ENCODE measurements around the gene SHISA5. TPM values are rescaled to one million over a fixed set of nuclear protein-coding genes. Genes with fewer than 3 reads are reported as not detected.
"Not testable (repeated sequence)": the region's sequence is repeated elsewhere in the genome, so short reads cannot be mapped to it uniquely, and the experiment has no call there.

Gene SHISA5
- total and polyA plus RNA-seq, 2 donors (not counting 1 experiment from before 2014, with no cell fraction given): 147 to 183 TPM

GRCh38 chr3:48532977-48533337 is 29.0 kb upstream of the SHISA5 start:
- Histone ChIP-seq H3K79me2 (ENCODE audit: control insufficient read depth, insufficient read depth, low read length) (no peaks in the 10 kb centered on the region), H3K27ac (ENCODE audit: low read length in 2 of 2) (no peak overlapping the region), H2AFZ (ENCODE audit: insufficient read depth, low read depth, low read length, poor library complexity, severe bottlenecking) (no peak overlapping the region), H3K4me1 (ENCODE audit: control insufficient read depth in 2 of 2, insufficient read depth in 2 of 2, low read length in 2 of 2) (no peaks in the 10 kb centered on the region), H3K4me3 (ENCODE audit: control extremely low read depth in 1 of 5, extremely low read depth in 1 of 5, insufficient read depth in 1 of 5, low read depth in 2 of 5, low read length in 4 of 5) (no peak overlapping the region), H3K36me3 (replicated peaks in 1 of 2; ENCODE audit: control extremely low read depth in 1 of 2, control insufficient read depth in 1 of 2, extremely low read depth in 1 of 2, insufficient read depth in 2 of 2, low read length in 1 of 2) (no peaks in the 10 kb centered on the region), H3K9ac (ENCODE audit: low read length) (no peak overlapping the region), H4K20me1 (ENCODE audit: control insufficient read depth, insufficient read depth, low read length, poor library complexity, severe bottlenecking) (no peaks in the 10 kb centered on the region), H3K27me3 (replicated peaks in 1 of 4; ENCODE audit: control extremely low read depth in 1 of 4, control insufficient read depth in 3 of 4, insufficient read depth in 4 of 4, low read length in 3 of 4) (no peaks in the 10 kb centered on the region), H3K9me3 (ENCODE audit: control extremely low read depth in 1 of 3, control insufficient read depth in 2 of 3, insufficient read depth in 1 of 3, low read length in 2 of 3) (no peaks in the 10 kb centered on the region), H3K4me2 (replicated peaks; ENCODE audit: low read depth, low read length, poor library complexity, severe bottlenecking) (no peak overlapping the region)
- TF ChIP-seq CTCF (IDR thresholded peaks at IDR 0.05): no peak
- no peak for TF ChIP-seq EZH2 (IDR thresholded peaks at IDR 0.05; ENCODE audit: borderline replicate concordance, insufficient read depth, low read depth, low read length, poor library complexity, severe bottlenecking)
- Mint-ChIP-seq H3K27me3 (no peaks in the 10 kb centered on the region), H3K27ac (no peak overlapping the region), H3K9me3 (ENCODE audit: insufficient read depth) (no peaks in the 10 kb centered on the region), H3K4me1 (no peaks in the 10 kb centered on the region), H3K4me3 (no peak overlapping the region)
- DNase-seq (no peak), ATAC-seq (ENCODE audit: low read depth) (no peak)
- ChIA-PET CTCF (interaction anchor here (1.4 kb wide), 1 partner anchor 12 kb away, joined by 5 read pairs; no protein-coding TSS in a partner anchor), POLR2A (no interaction called here)
- WGBS (ENCODE audit: insufficient coverage): no CpG with 5 or more reads among the region's 2 CpGs
- intact Hi-C loops (cut with micrococcal nuclease): no loop called here

- Histone ChIP-seq H3K27ac (ENCODE audit: low read length in 2 of 2) (no peak overlapping the region), H3K36me3 (replicated peaks in 1 of 2; ENCODE audit: control extremely low read depth in 1 of 2, control insufficient read depth in 1 of 2, extremely low read depth in 1 of 2, insufficient read depth in 2 of 2, low read length in 1 of 2) (no peaks in the 10 kb centered on the region), H2AFZ (ENCODE audit: insufficient read depth, low read depth, low read length, poor library complexity, severe bottlenecking) (no peak overlapping the region), H3K4me3 (ENCODE audit: control extremely low read depth in 1 of 5, extremely low read depth in 1 of 5, insufficient read depth in 1 of 5, low read depth in 2 of 5, low read length in 4 of 5) (no peak overlapping the region), H3K9ac (ENCODE audit: low read length) (no peak overlapping the region), H4K20me1 (ENCODE audit: control insufficient read depth, insufficient read depth, low read length, poor library complexity, severe bottlenecking) (no peaks in the 10 kb centered on the region), H3K9me3 (ENCODE audit: control extremely low read depth in 1 of 3, control insufficient read depth in 2 of 3, insufficient read depth in 1 of 3, low read length in 2 of 3) (no peaks in the 10 kb centered on the region), H3K27me3 (replicated peaks in 1 of 4; ENCODE audit: control extremely low read depth in 1 of 4, control insufficient read depth in 3 of 4, insufficient read depth in 4 of 4, low read length in 3 of 4) (no peaks in the 10 kb centered on the region), H3K4me1 (ENCODE audit: control insufficient read depth in 2 of 2, insufficient read depth in 2 of 2, low read length in 2 of 2) (no peaks in the 10 kb centered on the region), H3K4me2 (replicated peaks; ENCODE audit: low read depth, low read length, poor library complexity, severe bottlenecking) (no peak overlapping the region), H3K79me2 (ENCODE audit: control insufficient read depth, insufficient read depth, low read length) (no peaks in the 10 kb centered on the region)
- CTCF ChIA-PET: interaction anchor here (1.0 kb wide), 1 partner anchor 17 kb away, joined by 3 read pairs; no protein-coding TSS in a partner anchor
- H3K4me3 Mint-ChIP-seq: no peak overlapping the region
- no peak for TF ChIP-seq CTCF (IDR thresholded peaks at IDR 0.05)
- TF ChIP-seq EZH2 (IDR thresholded peaks at IDR 0.05; ENCODE audit: borderline replicate concordance, insufficient read depth, low read depth, low read length, poor library complexity, severe bottlenecking): no peak
- no peak overlapping the region for H3K27ac Mint-ChIP-seq
- H3K9me3 Mint-ChIP-seq (ENCODE audit: insufficient read depth): no peaks in the 10 kb centered on the region
- no peaks in the 10 kb centered on the region for H3K4me1 Mint-ChIP-seq
- POLR2A ChIA-PET: no interaction called here
- no CpG with 5 or more reads among the region's 6 CpGs for WGBS (ENCODE audit: insufficient coverage)
- ATAC-seq (ENCODE audit: low read depth) (no peak), DNase-seq (no peak)
- intact Hi-C loops (cut with micrococcal nuclease): no loop called here
- H3K27me3 Mint-ChIP-seq: no peaks in the 10 kb centered on the region
These were observed 28.4 kb upstream of the SHISA5 start for GRCh38 chr3:48532271-48532976.

- H3K27me3 Mint-ChIP-seq; H3K4me3 ChIP-seq (ENCODE audit: control extremely low read depth in 1 of 5, extremely low read depth in 1 of 5, insufficient read depth in 1 of 5, low read depth in 2 of 5, low read length in 4 of 5); H3K36me3 ChIP-seq (replicated peaks in 1 of 2; ENCODE audit: control extremely low read depth in 1 of 2, control insufficient read depth in 1 of 2, extremely low read depth in 1 of 2, insufficient read depth in 2 of 2, low read length in 1 of 2); H3K4me2 ChIP-seq (replicated peaks; ENCODE audit: low read depth, low read length, poor library complexity, severe bottlenecking); H3K27ac Mint-ChIP-seq; H3K9me3 Mint-ChIP-seq (ENCODE audit: insufficient read depth); ATAC-seq (ENCODE audit: low read depth); H3K4me1 ChIP-seq (ENCODE audit: control insufficient read depth in 2 of 2, insufficient read depth in 2 of 2, low read length in 2 of 2); H4K20me1 ChIP-seq (ENCODE audit: control insufficient read depth, insufficient read depth, low read length, poor library complexity, severe bottlenecking); H3K27me3 ChIP-seq (replicated peaks in 1 of 4; ENCODE audit: control extremely low read depth in 1 of 4, control insufficient read depth in 3 of 4, insufficient read depth in 4 of 4, low read length in 3 of 4); H3K9me3 ChIP-seq (ENCODE audit: control extremely low read depth in 1 of 3, control insufficient read depth in 2 of 3, insufficient read depth in 1 of 3, low read length in 2 of 3); H3K4me3 Mint-ChIP-seq; POLR2A ChIA-PET; H3K9ac ChIP-seq (ENCODE audit: low read length); H3K27ac ChIP-seq (ENCODE audit: low read length in 2 of 2); intact Hi-C loops (cut with micrococcal nuclease); H2AFZ ChIP-seq (ENCODE audit: insufficient read depth, low read depth, low read length, poor library complexity, severe bottlenecking); DNase-seq; H3K79me2 ChIP-seq (ENCODE audit: control insufficient read depth, insufficient read depth, low read length); H3K4me1 Mint-ChIP-seq: not testable (repeated sequence)
- CTCF ChIA-PET: interaction anchor here (0.8 to 2.3 kb wide), 2 partner anchors 19 to 130 kb away, joined by 3 to 7 read pairs; no protein-coding TSS in a partner anchor
- 97% methylated on average over 3 of the region's 4 CpGs for whole genome bisulfite sequencing (ENCODE audit: insufficient coverage)
These were observed 26.7 kb upstream of the SHISA5 start for GRCh38 chr3:48530701-48531100.

Data from B cell (primary cell).